ENCODE measurements around the gene APCDD1. TPM values are rescaled to one million over a fixed set of nuclear protein-coding genes. Genes with fewer than 3 reads are reported as not detected.

Gene APCDD1
- total and polyA plus RNA-seq, 2 experiments from 2014 or later = 69.6 to 114 TPM

GRCh38 chr18:10522574-10522973 lies 68.1 kb downstream of the APCDD1 start:
- H3K9me3 ChIP-seq (ENCODE audit: low read depth) = no peaks in the 10 kb centered on the region
- no peak overlapping the region for H3K4me2 ChIP-seq
- 63% methylated on average over 2 of the region's 2 CpGs for WGBS (ENCODE audit: low lambda C conversion rate, missing lambda C conversion rate)
- no peak for TF ChIP-seq EZH2phosphoT487 (IDR thresholded peaks at IDR 0.05; ENCODE audit: low read depth, severe bottlenecking, unreplicated experiment)
- no peak for TF ChIP-seq CTCF (IDR thresholded peaks at IDR 0.05; ENCODE audit: poor library complexity)
- no peak for TF ChIP-seq EZH2 (IDR thresholded peaks at IDR 0.05; ENCODE audit: borderline replicate concordance)
- no peaks in the 10 kb centered on the region for H3K36me3 ChIP-seq (replicated peaks; ENCODE audit: insufficient read depth, low read depth)
- peaks cover 14% of the 10 kb centered on the region for H3K79me2 ChIP-seq
- peaks cover 10% of the 10 kb centered on the region for H3K4me1 ChIP-seq (ENCODE audit: insufficient read depth)
- H3K9me2 ChIP-seq (replicated peaks; ENCODE audit: insufficient read depth) = no peaks in the 10 kb centered on the region
- no peaks in the 10 kb centered on the region for H3K27me3 ChIP-seq
- DNase-seq (ENCODE audit: low spot score) = no peak
- H3K4me3 ChIP-seq = no peak overlapping the region
- H3K27ac ChIP-seq = no peak overlapping the region
- no peak overlapping the region for H2AFZ ChIP-seq
- no peaks in the 10 kb centered on the region for H4K20me1 ChIP-seq (ENCODE audit: insufficient read depth, poor library complexity, severe bottlenecking)

GRCh38 chr18:10523544-10523943 lies 69.1 kb downstream of the APCDD1 start:
- WGBS (ENCODE audit: low lambda C conversion rate, missing lambda C conversion rate) = 73% methylated on average over 4 of the region's 4 CpGs
- no peaks in the 10 kb centered on the region for H3K27me3 ChIP-seq
- TF ChIP-seq EZH2phosphoT487 (IDR thresholded peaks at IDR 0.05; ENCODE audit: low read depth, severe bottlenecking, unreplicated experiment) (no peak), CTCF (IDR thresholded peaks at IDR 0.05; ENCODE audit: poor library complexity) (no peak), EZH2 (IDR thresholded peaks at IDR 0.05; ENCODE audit: borderline replicate concordance) (no peak)
- no peaks in the 10 kb centered on the region for H3K9me2 ChIP-seq (replicated peaks; ENCODE audit: insufficient read depth)
- H3K9me3 ChIP-seq (ENCODE audit: low read depth) = no peaks in the 10 kb centered on the region
- H3K36me3 ChIP-seq (replicated peaks; ENCODE audit: insufficient read depth, low read depth) = no peaks in the 10 kb centered on the region
- no peak overlapping the region for H3K27ac ChIP-seq
- no peak overlapping the region for H2AFZ ChIP-seq
- peaks cover 4% of the 10 kb centered on the region for H4K20me1 ChIP-seq (ENCODE audit: insufficient read depth, poor library complexity, severe bottlenecking)
- peaks cover 24% of the 10 kb centered on the region for H3K79me2 ChIP-seq
- no peak overlapping the region for H3K4me3 ChIP-seq
- H3K4me2 ChIP-seq = no peak overlapping the region
- DNase-seq (ENCODE audit: low spot score) = no peak
- peaks cover 11% of the 10 kb centered on the region for H3K4me1 ChIP-seq (ENCODE audit: insufficient read depth)

GRCh38 chr18:10524507-10525370 lies 70.3 kb downstream of the APCDD1 start:
- Histone ChIP-seq H3K9me3 (ENCODE audit: low read depth) (no peaks in the 10 kb centered on the region), H2AFZ (peak overlapping the region; percentile 37), H3K36me3 (replicated peaks; ENCODE audit: insufficient read depth, low read depth) (no peaks in the 10 kb centered on the region), H3K9me2 (replicated peaks; ENCODE audit: insufficient read depth) (no peaks in the 10 kb centered on the region), H3K27me3 (no peaks in the 10 kb centered on the region), H4K20me1 (ENCODE audit: insufficient read depth, poor library complexity, severe bottlenecking) (peaks cover 4% of the 10 kb centered on the region), H3K27ac (no peak overlapping the region), H3K4me2 (no peak overlapping the region), H3K4me3 (no peak overlapping the region), H3K4me1 (ENCODE audit: insufficient read depth) (peaks cover 8% of the 10 kb centered on the region), H3K79me2 (peaks cover 36% of the 10 kb centered on the region)
- DNase-seq (ENCODE audit: low spot score) = no peak
- 88% methylated on average over 11 of the region's 11 CpGs for WGBS (ENCODE audit: low lambda C conversion rate, missing lambda C conversion rate)
- TF ChIP-seq EZH2 (IDR thresholded peaks at IDR 0.05; ENCODE audit: borderline replicate concordance) (no peak), CTCF (IDR thresholded peaks at IDR 0.05; ENCODE audit: poor library complexity) (no peak), EZH2phosphoT487 (IDR thresholded peaks at IDR 0.05; ENCODE audit: low read depth, severe bottlenecking, unreplicated experiment) (no peak)

Measured in hepatocyte (in vitro differentiated cells).